ENCODE measurements around the gene CBY2.

The CBY2 gene

GRCh38 chr13:45707516-45708100, 5.5 kb downstream of the CBY2 start:
- in situ Hi-C loops (cut with MboI; ENCODE audit: low sequenced_read_pairs, unreplicated experiment): loop anchor here (25.0 kb wide), 1 partner anchor 345 kb away; no protein-coding TSS in a partner anchor

GRCh38 chr13:45711951-45712350, 9.8 kb downstream of the CBY2 start:
- TF ChIP-seq, protein P1, sequence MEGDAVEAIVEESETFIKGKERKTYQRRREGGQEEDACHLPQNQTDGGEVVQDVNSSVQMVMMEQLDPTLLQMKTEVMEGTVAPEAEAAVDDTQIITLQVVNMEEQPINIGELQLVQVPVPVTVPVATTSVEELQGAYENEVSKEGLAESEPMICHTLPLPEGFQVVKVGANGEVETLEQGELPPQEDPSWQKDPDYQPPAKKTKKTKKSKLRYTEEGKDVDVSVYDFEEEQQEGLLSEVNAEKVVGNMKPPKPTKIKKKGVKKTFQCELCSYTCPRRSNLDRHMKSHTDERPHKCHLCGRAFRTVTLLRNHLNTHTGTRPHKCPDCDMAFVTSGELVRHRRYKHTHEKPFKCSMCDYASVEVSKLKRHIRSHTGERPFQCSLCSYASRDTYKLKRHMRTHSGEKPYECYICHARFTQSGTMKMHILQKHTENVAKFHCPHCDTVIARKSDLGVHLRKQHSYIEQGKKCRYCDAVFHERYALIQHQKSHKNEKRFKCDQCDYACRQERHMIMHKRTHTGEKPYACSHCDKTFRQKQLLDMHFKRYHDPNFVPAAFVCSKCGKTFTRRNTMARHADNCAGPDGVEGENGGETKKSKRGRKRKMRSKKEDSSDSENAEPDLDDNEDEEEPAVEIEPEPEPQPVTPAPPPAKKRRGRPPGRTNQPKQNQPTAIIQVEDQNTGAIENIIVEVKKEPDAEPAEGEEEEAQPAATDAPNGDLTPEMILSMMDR (IDR thresholded peaks at IDR 0.05; ENCODE audit: borderline replicate concordance, control extremely low read depth, extremely low read depth, insufficient read depth, missing control alignments): no peak
- in situ Hi-C loops (cut with MboI; ENCODE audit: low sequenced_read_pairs, unreplicated experiment): loop anchor here (25.0 kb wide), 1 partner anchor 350 kb away; no protein-coding TSS in a partner anchor
- no peak for DNase-seq (ENCODE audit: low spot score)

More at GRCh38 chr13:45707516-45708100, 5.5 kb downstream of the CBY2 start:
- TF ChIP-seq, protein P1 (IDR thresholded peaks at IDR 0.05; ENCODE audit: borderline replicate concordance, control extremely low read depth, extremely low read depth, insufficient read depth, missing control alignments): no peak
- no peak for DNase-seq (ENCODE audit: low spot score)

- no peak for DNase-seq (ENCODE audit: low spot score)
- TF ChIP-seq, protein P1 (IDR thresholded peaks at IDR 0.05; ENCODE audit: borderline replicate concordance, control extremely low read depth, extremely low read depth, insufficient read depth, missing control alignments): no peak
- in situ Hi-C loops (cut with MboI; ENCODE audit: low sequenced_read_pairs, unreplicated experiment): loop anchor here (25.0 kb wide), 1 partner anchor 351 kb away; no protein-coding TSS in a partner anchor
These were observed 11.1 kb downstream of the CBY2 start for GRCh38 chr13:45713106-45713690.

- no peak for DNase-seq (ENCODE audit: low spot score)
- in situ Hi-C loops (cut with MboI; ENCODE audit: low sequenced_read_pairs, unreplicated experiment): loop anchor here (25.0 kb wide), 1 partner anchor 351 kb away; no protein-coding TSS in a partner anchor
- TF ChIP-seq, protein P1 (IDR thresholded peaks at IDR 0.05; ENCODE audit: borderline replicate concordance, control extremely low read depth, extremely low read depth, insufficient read depth, missing control alignments): no peak
These were observed 11.6 kb downstream of the CBY2 start for GRCh38 chr13:45713721-45714120.

DNA sequence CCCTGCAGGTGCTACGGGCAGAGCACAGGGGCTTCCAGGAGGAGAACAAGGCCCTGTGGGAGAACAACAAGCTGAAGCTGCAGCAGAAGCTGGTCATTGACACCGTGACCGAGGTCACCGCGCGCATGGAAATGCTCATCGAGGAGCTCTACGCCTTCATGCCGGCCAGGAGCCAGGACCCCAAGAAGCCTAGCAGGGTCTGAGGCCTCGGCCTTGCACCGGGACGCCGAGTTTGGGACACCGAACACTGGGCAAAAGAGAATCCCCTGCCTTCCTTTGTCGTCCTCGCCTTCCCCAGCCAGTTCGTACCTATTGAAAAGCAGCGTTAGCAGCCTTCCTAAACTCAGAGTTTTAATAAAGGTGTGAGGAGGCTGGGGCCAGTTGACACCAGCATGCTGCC, 12.1 kb downstream of the CBY2 start:
- in situ Hi-C loops (cut with MboI; ENCODE audit: low sequenced_read_pairs, unreplicated experiment): loop anchor here (25.0 kb wide), 1 partner anchor 352 kb away; no protein-coding TSS in a partner anchor
- DNase-seq (ENCODE audit: low spot score): no peak
- TF ChIP-seq, protein P1 (IDR thresholded peaks at IDR 0.05; ENCODE audit: borderline replicate concordance, control extremely low read depth, extremely low read depth, insufficient read depth, missing control alignments): no peak

- DNase-seq (ENCODE audit: low spot score): no peak
- in situ Hi-C loops (cut with MboI; ENCODE audit: low sequenced_read_pairs, unreplicated experiment): loop anchor here (5.0 to 25.0 kb wide), 2 partner anchors 93 to 353 kb away; no protein-coding TSS in a partner anchor
- TF ChIP-seq, protein P1 (IDR thresholded peaks at IDR 0.05; ENCODE audit: borderline replicate concordance, control extremely low read depth, extremely low read depth, insufficient read depth, missing control alignments): no peak
These were observed 13.2 kb downstream of the CBY2 start for GRCh38 chr13:45715351-45715750.
